Measurements from ENCODE around the gene PXT1. TPM values are rescaled to one million over a fixed set of nuclear protein-coding genes. Genes with fewer than 3 reads are reported as not detected.
"Not testable (repeated sequence)": the region's sequence is repeated elsewhere in the genome, so short reads cannot be mapped to it uniquely, and the experiment has no call there.

PXT1 gene
- total RNA-seq, 1 donor: 0.43 TPM

GRCh38 chr6:36367743-36368142, 74.9 kb downstream of the PXT1 start:
- no peak overlapping the region for H3K4me3 ChIP-seq (ENCODE audit: low read depth, low read length)
- DNase-seq (ENCODE audit: low read depth): no peak
- TF ChIP-seq CTCF (IDR thresholded peaks at IDR 0.05; ENCODE audit: insufficient read depth, low read depth, low read length): no peak

GRCh38 chr6:36364669-36365479, 77.8 kb downstream of the PXT1 start:
- DNase-seq (ENCODE audit: low read depth): no peak
- no peak for TF ChIP-seq CTCF (IDR thresholded peaks at IDR 0.05; ENCODE audit: insufficient read depth, low read depth, low read length)
- no peak overlapping the region for H3K4me3 ChIP-seq (ENCODE audit: low read depth, low read length)

- H3K4me3 ChIP-seq (ENCODE audit: low read depth, low read length); DNase-seq (ENCODE audit: low read depth): not testable (repeated sequence)
Observed at GRCh38 chr6:36364061-36364635, 78.5 kb downstream of the PXT1 start.

GRCh38 chr6:36363371-36363752, 79.3 kb downstream of the PXT1 start:
- not testable (repeated sequence) for DNase-seq (ENCODE audit: low read depth); H3K4me3 ChIP-seq (ENCODE audit: low read depth, low read length)

- H3K4me3 ChIP-seq (ENCODE audit: low read depth, low read length): no peak overlapping the region
- TF ChIP-seq CTCF (IDR thresholded peaks at IDR 0.05; ENCODE audit: insufficient read depth, low read depth, low read length): no peak
- DNase-seq (ENCODE audit: low read depth): no peak
Observed at GRCh38 chr6:36362551-36363370, 79.9 kb downstream of the PXT1 start.

GRCh38 chr6:36361071-36361470, 81.6 kb downstream of the PXT1 start:
- no peak overlapping the region for H3K4me3 ChIP-seq (ENCODE audit: low read depth, low read length)
- no peak for DNase-seq (ENCODE audit: low read depth)
- TF ChIP-seq CTCF (IDR thresholded peaks at IDR 0.05; ENCODE audit: insufficient read depth, low read depth, low read length): no peak

GRCh38 chr6:36360241-36361054, 82.2 kb downstream of the PXT1 start:
- H3K4me3 ChIP-seq (ENCODE audit: low read depth, low read length): no peak overlapping the region
- TF ChIP-seq CTCF (IDR thresholded peaks at IDR 0.05; ENCODE audit: insufficient read depth, low read depth, low read length): peak; percentile 88
- DNase-seq (ENCODE audit: low read depth): peak; percentile 79

Data from fibroblast of villous mesenchyme (primary cell).